Stomach (tissue), 4 donors: Measurements from ENCODE around the gene CDKN2B-AS1.

Source experiments
- POLR2A ChIP-seq, 4 donors: fragments of 450-650 bp; IDR thresholded peaks; one replicate each; pipeline ENCODE4 v1.6.1; 2016; ENCODE audit warnings: antibody characterized with exemption in 4 of 4, control low read depth in 2 of 4, mild to moderate bottlenecking in 1 of 4, moderate library complexity in 1 of 4
- POLR2AphosphoS5 ChIP-seq, 3 donors: sonication (generic); formaldehyde crosslinking; IDR thresholded peaks; one replicate each; pipeline ENCODE4 v1.6.1; 2016; ENCODE audit warnings: antibody characterized with exemption in 3 of 3
- TF ChIP-seq, protein P1 (sequence below), 7 experiments: fragments of 450-650 bp in 4 of 7; fragments of 200-600 bp in 3 of 7; sonication (generic) in 3 of 7; IDR thresholded peaks; one replicate each; pipeline ENCODE4 v1.5.1; 2016 to 2019; ENCODE audit warnings: antibody characterized with exemption in 7 of 7, control low read depth in 2 of 7, mild to moderate bottlenecking in 1 of 7

DNA sequence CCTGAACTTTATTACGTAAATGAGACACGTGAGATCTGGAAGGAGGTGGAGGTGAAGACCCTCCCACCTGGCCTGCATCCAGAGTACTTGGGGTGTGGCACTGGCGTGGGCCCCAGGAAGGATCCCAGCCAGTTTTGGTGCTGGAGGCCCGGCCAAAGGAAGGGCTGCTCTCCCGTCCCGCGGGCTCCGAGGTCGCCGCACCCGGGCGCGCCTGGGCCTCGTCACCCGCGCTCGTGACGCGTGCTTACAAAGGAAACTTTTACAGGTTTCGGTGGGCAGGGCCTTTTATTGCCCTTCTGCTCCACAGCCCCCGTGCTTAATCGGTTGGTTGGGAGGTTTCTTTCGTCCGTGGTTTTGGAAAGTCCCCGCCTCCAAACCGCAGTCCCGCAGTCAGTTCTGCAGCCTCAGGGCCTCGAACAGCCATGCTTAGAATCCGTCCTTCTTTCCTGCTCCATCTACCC, 29.6 kb upstream of the CDKN2B-AS1 start:
- TF ChIP-seq POLR2AphosphoS5 (IDR thresholded peaks at IDR 0.05) (no peak), POLR2A (IDR thresholded peaks at IDR 0.05) (no peak)
- TF ChIP-seq, protein P1, sequence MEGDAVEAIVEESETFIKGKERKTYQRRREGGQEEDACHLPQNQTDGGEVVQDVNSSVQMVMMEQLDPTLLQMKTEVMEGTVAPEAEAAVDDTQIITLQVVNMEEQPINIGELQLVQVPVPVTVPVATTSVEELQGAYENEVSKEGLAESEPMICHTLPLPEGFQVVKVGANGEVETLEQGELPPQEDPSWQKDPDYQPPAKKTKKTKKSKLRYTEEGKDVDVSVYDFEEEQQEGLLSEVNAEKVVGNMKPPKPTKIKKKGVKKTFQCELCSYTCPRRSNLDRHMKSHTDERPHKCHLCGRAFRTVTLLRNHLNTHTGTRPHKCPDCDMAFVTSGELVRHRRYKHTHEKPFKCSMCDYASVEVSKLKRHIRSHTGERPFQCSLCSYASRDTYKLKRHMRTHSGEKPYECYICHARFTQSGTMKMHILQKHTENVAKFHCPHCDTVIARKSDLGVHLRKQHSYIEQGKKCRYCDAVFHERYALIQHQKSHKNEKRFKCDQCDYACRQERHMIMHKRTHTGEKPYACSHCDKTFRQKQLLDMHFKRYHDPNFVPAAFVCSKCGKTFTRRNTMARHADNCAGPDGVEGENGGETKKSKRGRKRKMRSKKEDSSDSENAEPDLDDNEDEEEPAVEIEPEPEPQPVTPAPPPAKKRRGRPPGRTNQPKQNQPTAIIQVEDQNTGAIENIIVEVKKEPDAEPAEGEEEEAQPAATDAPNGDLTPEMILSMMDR (IDR thresholded peaks at IDR 0.05): no peak
